CD4-positive, alpha-beta memory T cell (primary cell): ENCODE results near the gene PCSK2. TPM values are rescaled to one million over a fixed set of nuclear protein-coding genes. Genes with fewer than 3 reads are reported as not detected.

Source experiments
- CTCF ChIA-PET: fragments of 350-600 bp; sonication (Branson Sonifier 250); formaldehyde crosslinking; loops from one replicate; lab custom pipeline; 2021; ENCODE audit warnings: inconsistent platforms; ENCODE audit not compliant: partially characterized antibody; lab: Charles Lee
- POLR2A ChIA-PET: fragments of 350-600 bp; sonication (Branson Sonifier 250); formaldehyde crosslinking; loops from one replicate; lab custom pipeline; 2021; ENCODE audit not compliant: partially characterized antibody; lab: Charles Lee
- DNase-seq, 5 donors: peaks; one replicate each; pipeline versions ENCODE4 v3.0.0 to v3.0.0-alpha.2; 2020 to 2022; ENCODE audit warnings: mixed read lengths in 1 of 5
- H3K27ac ChIP-seq: one replicate; pipeline ENCODE4 v1.7.0; 2013; ENCODE audit warnings: low read depth, low read length
- H3K27me3 ChIP-seq: 2 replicates; pipeline ENCODE4 v1.7.0; 2013; ENCODE audit warnings: mild to moderate bottlenecking, low read length, moderate library complexity; ENCODE audit not compliant: insufficient read depth
- H3K36me3 ChIP-seq: 2 replicates; pipeline ENCODE4 v1.7.0; 2013; ENCODE audit warnings: mild to moderate bottlenecking, low read length, moderate library complexity; ENCODE audit not compliant: insufficient read depth
- H3K4me1 ChIP-seq: 2 replicates; pipeline ENCODE4 v1.7.0; 2013; ENCODE audit warnings: mild to moderate bottlenecking, low read length, moderate library complexity; ENCODE audit not compliant: insufficient read depth
- H3K4me3 ChIP-seq, 2 donors: one replicate each; pipeline ENCODE4 v1.7.0; 2013; ENCODE audit warnings: low read length in 2 of 2, mild to moderate bottlenecking in 1 of 2
- H3K9me3 ChIP-seq, 2 donors: one replicate each; pipeline ENCODE4 v1.7.0; 2013; ENCODE audit warnings: low read length in 2 of 2, control low read depth in 1 of 2; ENCODE audit not compliant: control insufficient read depth in 1 of 2
- H3K27ac Mint-ChIP-seq, 7 donors: one replicate each; pipeline ENCODE4 v1.8.0; 2020 to 2021; ENCODE audit warnings: mixed read lengths in 7 of 7, mild to moderate bottlenecking in 6 of 7, inconsistent platforms in 3 of 7, moderate library complexity in 3 of 7
- H3K27me3 Mint-ChIP-seq, 2 donors: one replicate each; pipeline ENCODE4 v1.8.0; 2020 to 2021; ENCODE audit warnings: mixed read lengths in 2 of 2
- H3K36me3 Mint-ChIP-seq, 2 donors: one replicate each; pipeline ENCODE4 v1.8.0; 2020 to 2021; ENCODE audit warnings: mixed read lengths in 2 of 2, inconsistent platforms in 1 of 2, mild to moderate bottlenecking in 1 of 2
- H3K4me1 Mint-ChIP-seq, 4 donors: one replicate each; pipeline ENCODE4 v1.8.0; 2020 to 2021; ENCODE audit warnings: mixed read lengths in 4 of 4, mild to moderate bottlenecking in 1 of 4
- H3K4me3 Mint-ChIP-seq, 8 donors: one replicate each; pipeline ENCODE4 v1.8.0; 2020 to 2021; ENCODE audit warnings: mixed read lengths in 8 of 8, mild to moderate bottlenecking in 7 of 8, moderate library complexity in 6 of 8, inconsistent platforms in 3 of 8
- H3K9me3 Mint-ChIP-seq, 8 donors: one replicate each; pipeline ENCODE4 v1.8.0; 2020 to 2021; ENCODE audit warnings: mixed read lengths in 8 of 8, mild to moderate bottlenecking in 5 of 8, inconsistent platforms in 3 of 8, moderate library complexity in 1 of 8
- intact Hi-C: fragments of 100-400 bp; cut with micrococcal nuclease; formaldehyde crosslinking; loops from one replicate; pipeline ENCODE4 v1.15.1; 2023
- polyA plus RNA-seq, 2 donors: library from polyadenylated mRNA; unstranded; fragments of 300-500 nt; fragmentation: Illumina TruSeq; gene quantifications; one replicate each; pipeline ENCODE4 v1.2.3, GENCODE V29; 2021
- total RNA-seq, 2 experiments: library from RNA; stranded (reverse); gene quantifications; one replicate each; pipeline ENCODE4 v1.2.3, GENCODE V29; 2021

Gene PCSK2
- total and polyA plus RNA-seq, 4 experiments from 2014 or later: not detected

- Mint-ChIP-seq H3K4me3 (no peak overlapping the region), H3K27me3 (peaks cover 15 to 23% of the 10 kb centered on the region in 2 donors), H3K36me3 (no peaks in the 10 kb centered on the region), H3K4me1 (no peaks in the 10 kb centered on the region), H3K27ac (no peak overlapping the region), H3K9me3 (peaks cover 0 to 9% (median 4%) of the 10 kb centered on the region in 8 donors)
- Histone ChIP-seq H3K9me3 (no peaks in the 10 kb centered on the region), H3K27me3 (peaks cover 11% of the 10 kb centered on the region), H3K4me1 (no peaks in the 10 kb centered on the region), H3K36me3 (no peaks in the 10 kb centered on the region), H3K27ac (no peak overlapping the region), H3K4me3 (no peak overlapping the region)
- intact Hi-C loops: no loop called here
- ChIA-PET CTCF (no interaction called here), POLR2A (no interaction called here)
- no peak for DNase-seq
Observed at GRCh38 chr20:17443131-17443858, 216.5 kb downstream of the PCSK2 start.

GRCh38 chr20:17444091-17444490 is 217.3 kb downstream of the PCSK2 start:
- no peaks in the 10 kb centered on the region for H3K4me1 ChIP-seq
- DNase-seq: no peak
- intact Hi-C loops: no loop called here
- Mint-ChIP-seq H3K27me3 (peaks cover 15 to 23% of the 10 kb centered on the region in 2 donors), H3K27ac (no peak overlapping the region), H3K36me3 (no peaks in the 10 kb centered on the region), H3K9me3 (peaks cover 0 to 9% (median 4%) of the 10 kb centered on the region in 8 donors), H3K4me3 (no peak overlapping the region), H3K4me1 (no peaks in the 10 kb centered on the region)
- H3K27ac ChIP-seq: no peak overlapping the region
- ChIA-PET CTCF (no interaction called here), POLR2A (no interaction called here)
- H3K4me3 ChIP-seq: no peak overlapping the region
- H3K36me3 ChIP-seq: no peaks in the 10 kb centered on the region
- no peaks in the 10 kb centered on the region for H3K9me3 ChIP-seq
- H3K27me3 ChIP-seq: peaks cover 11% of the 10 kb centered on the region

GRCh38 chr20:17445543-17445942 is 218.7 kb downstream of the PCSK2 start:
- H3K9me3 Mint-ChIP-seq: peaks cover 0 to 9% (median 4%) of the 10 kb centered on the region in 8 donors
- no peak overlapping the region for H3K27ac ChIP-seq
- no peaks in the 10 kb centered on the region for H3K9me3 ChIP-seq
- H3K27me3 Mint-ChIP-seq: peaks cover 12 to 24% of the 10 kb centered on the region in 2 donors
- POLR2A ChIA-PET: no interaction called here
- no peaks in the 10 kb centered on the region for H3K36me3 Mint-ChIP-seq
- H3K4me3 Mint-ChIP-seq: no peak overlapping the region
- H3K36me3 ChIP-seq: no peaks in the 10 kb centered on the region
- no peak overlapping the region for H3K27ac Mint-ChIP-seq
- H3K27me3 ChIP-seq: peaks cover 11% of the 10 kb centered on the region
- DNase-seq: no peak
- CTCF ChIA-PET: no interaction called here
- H3K4me3 ChIP-seq: no peak overlapping the region
- intact Hi-C loops: no loop called here
- no peaks in the 10 kb centered on the region for H3K4me1 ChIP-seq
- H3K4me1 Mint-ChIP-seq: no peaks in the 10 kb centered on the region

GRCh38 chr20:17446171-17446570 is 219.3 kb downstream of the PCSK2 start:
- intact Hi-C loops: no loop called here
- DNase-seq: no peak
- H3K27ac ChIP-seq: no peak overlapping the region
- H3K36me3 ChIP-seq: no peaks in the 10 kb centered on the region
- H3K4me3 ChIP-seq: no peak overlapping the region
- Mint-ChIP-seq H3K4me1 (no peaks in the 10 kb centered on the region), H3K36me3 (no peaks in the 10 kb centered on the region), H3K9me3 (peaks cover 0 to 9% (median 3%) of the 10 kb centered on the region in 8 donors), H3K4me3 (no peak overlapping the region), H3K27me3 (peaks cover 11 to 25% of the 10 kb centered on the region in 2 donors), H3K27ac (no peak overlapping the region)
- CTCF ChIA-PET: no interaction called here
- H3K27me3 ChIP-seq: peaks cover 11% of the 10 kb centered on the region
- H3K4me1 ChIP-seq: no peaks in the 10 kb centered on the region
- POLR2A ChIA-PET: no interaction called here
- H3K9me3 ChIP-seq: no peaks in the 10 kb centered on the region

GRCh38 chr20:17448071-17448470 is 221.2 kb downstream of the PCSK2 start:
- H3K27me3 Mint-ChIP-seq: peaks cover 13 to 29% of the 10 kb centered on the region in 2 donors
- ChIA-PET POLR2A (no interaction called here), CTCF (no interaction called here)

GRCh38 chr20:17449031-17449430 is 222.2 kb downstream of the PCSK2 start:
- Histone ChIP-seq H3K27me3 (peaks cover 7% of the 10 kb centered on the region), H3K27ac (no peak overlapping the region), H3K9me3 (no peaks in the 10 kb centered on the region), H3K36me3 (no peaks in the 10 kb centered on the region), H3K4me3 (no peak overlapping the region), H3K4me1 (no peaks in the 10 kb centered on the region)
- CTCF ChIA-PET: no interaction called here
- Mint-ChIP-seq H3K9me3 (no peaks in the 10 kb centered on the region), H3K27me3 (peaks cover 11 to 25% of the 10 kb centered on the region in 2 donors), H3K27ac (no peak overlapping the region), H3K4me1 (no peaks in the 10 kb centered on the region), H3K36me3 (no peaks in the 10 kb centered on the region), H3K4me3 (no peak overlapping the region)
- DNase-seq: no peak
- POLR2A ChIA-PET: no interaction called here
- intact Hi-C loops: no loop called here

More at GRCh38 chr20:17448071-17448470, 221.2 kb downstream of the PCSK2 start:
- Histone ChIP-seq H3K36me3 (no peaks in the 10 kb centered on the region), H3K4me3 (no peak overlapping the region), H3K27ac (no peak overlapping the region), H3K4me1 (no peaks in the 10 kb centered on the region), H3K9me3 (no peaks in the 10 kb centered on the region), H3K27me3 (peaks cover 11% of the 10 kb centered on the region)
- Mint-ChIP-seq H3K9me3 (no peaks in the 10 kb centered on the region), H3K36me3 (no peaks in the 10 kb centered on the region), H3K27ac (no peak overlapping the region), H3K4me1 (no peaks in the 10 kb centered on the region), H3K4me3 (no peak overlapping the region)
- no peak for DNase-seq
- intact Hi-C loops: no loop called here

GRCh38 chr20:17452441-17452840 is 225.6 kb downstream of the PCSK2 start:
- H3K27ac ChIP-seq: no peak overlapping the region
- Mint-ChIP-seq H3K4me3 (no peak overlapping the region), H3K36me3 (no peaks in the 10 kb centered on the region), H3K27ac (no peak overlapping the region), H3K4me1 (no peaks in the 10 kb centered on the region), H3K9me3 (no peaks in the 10 kb centered on the region), H3K27me3 (peaks cover 8 to 30% of the 10 kb centered on the region in 2 donors)
- CTCF ChIA-PET: no interaction called here
- H3K9me3 ChIP-seq: no peaks in the 10 kb centered on the region
- H3K27me3 ChIP-seq: peaks cover 6% of the 10 kb centered on the region
- H3K36me3 ChIP-seq: no peaks in the 10 kb centered on the region
- intact Hi-C loops: no loop called here
- POLR2A ChIA-PET: no interaction called here
- H3K4me3 ChIP-seq: no peak overlapping the region
- H3K4me1 ChIP-seq: no peaks in the 10 kb centered on the region
- no peak for DNase-seq
